Ectodermal cell (in vitro differentiated cells): ENCODE results near the gene SAP30L.

Experiments
- H3K27ac ChIP-seq: 2 replicates; pipeline ENCODE4 v1.7.0; 2013; ENCODE audit warnings: mild to moderate bottlenecking, low read depth, low read length; ENCODE audit not compliant: insufficient read depth, poor library complexity, severe bottlenecking
- H3K27me3 ChIP-seq: 2 replicates; pipeline ENCODE4 v1.7.0; 2013; ENCODE audit warnings: mild to moderate bottlenecking, low read length; ENCODE audit not compliant: insufficient read depth, control insufficient read depth, poor library complexity, severe bottlenecking
- H3K36me3 ChIP-seq: one replicate; pipeline ENCODE4 v1.7.0; 2013; ENCODE audit warnings: low read length; ENCODE audit not compliant: control insufficient read depth, insufficient read depth
- H3K4me1 ChIP-seq: one replicate; pipeline ENCODE4 v1.7.0; 2013; ENCODE audit warnings: low read length; ENCODE audit not compliant: control insufficient read depth, insufficient read depth
- H3K4me3 ChIP-seq: 2 replicates; pipeline ENCODE4 v1.7.0; 2013; ENCODE audit warnings: low read depth, low read length, control low read depth; ENCODE audit not compliant: insufficient read depth
- H3K9me3 ChIP-seq: 2 replicates; pipeline ENCODE4 v1.7.0; 2013; ENCODE audit warnings: mild to moderate bottlenecking, low read length, moderate library complexity; ENCODE audit not compliant: control insufficient read depth
- WGBS, 2 experiments: methylation state at CpG; one replicate each; pipeline ENCODE4 v1.1.7; 2013; ENCODE audit warnings: missing lambda C conversion rate in 2 of 2; 5-methylcytosine and 5-hydroxymethylcytosine counted together

The SAP30L gene

DNA sequence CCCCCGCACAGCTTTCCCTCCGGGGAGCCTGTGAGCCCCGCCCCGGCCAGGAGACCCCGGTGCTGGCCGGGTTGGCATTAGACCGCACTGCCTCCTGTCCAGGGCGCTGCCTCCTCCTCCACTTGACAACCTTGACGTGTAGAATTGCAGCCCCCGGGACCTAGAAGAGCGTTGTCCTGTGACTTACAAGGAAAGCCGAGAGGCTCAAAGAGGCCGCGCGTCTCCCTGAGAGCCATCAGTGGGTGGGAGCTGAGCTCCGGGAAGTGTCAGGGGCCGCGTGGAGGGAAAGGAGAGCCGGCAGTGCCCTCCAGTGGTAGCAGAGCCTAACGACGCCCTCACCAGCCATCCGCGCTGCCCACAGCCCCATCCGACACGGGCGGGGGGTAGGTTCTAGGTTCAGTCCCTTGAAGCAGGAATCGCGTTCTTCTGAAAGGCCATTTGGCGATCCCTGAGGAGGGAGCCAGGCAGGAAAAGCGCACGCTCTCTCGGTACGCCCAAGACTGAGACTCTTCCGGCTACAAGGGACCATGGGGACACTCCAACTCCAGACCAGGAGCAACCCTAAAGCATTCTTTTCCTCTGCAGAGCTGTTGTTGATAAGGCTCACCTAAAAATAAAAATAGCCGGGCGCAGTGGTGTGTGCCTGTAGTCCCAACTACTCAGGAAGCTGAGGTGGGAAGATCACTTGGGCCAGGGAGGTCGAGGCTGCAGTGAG is 40.6 kb upstream of the SAP30L start:
- 16% methylated on average over 37 of the region's 37 CpGs for WGBS, 2 experiments
- Histone ChIP-seq H3K36me3 (no peaks in the 10 kb centered on the region), H3K27me3 (peaks cover 4% of the 10 kb centered on the region), H3K27ac (no peak overlapping the region), H3K4me3 (peak overlapping the region; percentile 16), H3K4me1 (peaks cover 3% of the 10 kb centered on the region), H3K9me3 (no peaks in the 10 kb centered on the region)

DNA sequence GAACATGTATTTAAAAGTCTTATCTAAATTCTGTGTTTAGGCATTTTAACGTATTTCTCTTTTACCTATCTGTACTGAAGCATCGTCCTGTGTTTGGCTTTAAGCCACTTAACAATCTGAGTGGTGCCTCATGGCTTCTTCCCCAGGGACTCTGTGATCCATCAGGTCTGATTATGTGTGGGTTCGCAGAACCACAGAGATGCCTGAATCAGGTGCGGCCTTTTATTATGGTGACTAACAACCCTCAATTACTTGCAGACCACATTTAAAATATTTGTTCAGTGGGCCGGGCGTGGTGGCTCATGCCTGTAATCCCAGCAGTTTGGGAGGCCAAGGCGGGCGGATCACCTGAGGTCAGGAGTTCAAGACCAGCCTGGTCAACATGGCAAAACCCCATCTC is 39.6 kb upstream of the SAP30L start:
- H3K9me3 ChIP-seq = no peaks in the 10 kb centered on the region
- peaks cover 4% of the 10 kb centered on the region for H3K27me3 ChIP-seq
- no peak overlapping the region for H3K27ac ChIP-seq
- no peaks in the 10 kb centered on the region for H3K36me3 ChIP-seq
- no peak overlapping the region for H3K4me3 ChIP-seq
- WGBS, 2 experiments = 86 to 89% methylated on average over 8 of the region's 8 CpGs
- H3K4me1 ChIP-seq = peaks cover 3% of the 10 kb centered on the region

GRCh38 chr5:154406826-154407225 is 39.0 kb upstream of the SAP30L start:
- 97 to 98% methylated on average over 4 of the region's 4 CpGs for WGBS, 2 experiments
- Histone ChIP-seq H3K27me3 (peaks cover 4% of the 10 kb centered on the region), H3K4me1 (peaks cover 3% of the 10 kb centered on the region), H3K36me3 (no peaks in the 10 kb centered on the region), H3K4me3 (no peak overlapping the region), H3K27ac (no peak overlapping the region), H3K9me3 (no peaks in the 10 kb centered on the region)

- WGBS, 2 experiments = 94% methylated on average over 6 of the region's 6 CpGs
- no peaks in the 10 kb centered on the region for H3K9me3 ChIP-seq
- H3K4me3 ChIP-seq = no peak overlapping the region
- peaks cover 3% of the 10 kb centered on the region for H3K4me1 ChIP-seq
- no peaks in the 10 kb centered on the region for H3K36me3 ChIP-seq
- H3K27me3 ChIP-seq = peaks cover 4% of the 10 kb centered on the region
- no peak overlapping the region for H3K27ac ChIP-seq
These were observed 37.0 kb upstream of the SAP30L start for GRCh38 chr5:154408811-154409210.

GRCh38 chr5:154409230-154409840 is 36.5 kb upstream of the SAP30L start:
- H3K27ac ChIP-seq = no peak overlapping the region
- peaks cover 3% of the 10 kb centered on the region for H3K4me1 ChIP-seq
- H3K36me3 ChIP-seq = no peaks in the 10 kb centered on the region
- peaks cover 4% of the 10 kb centered on the region for H3K27me3 ChIP-seq
- no peaks in the 10 kb centered on the region for H3K9me3 ChIP-seq
- no peak overlapping the region for H3K4me3 ChIP-seq
- 94 to 95% methylated on average over 15 of the region's 15 CpGs for WGBS, 2 experiments

GRCh38 chr5:154410008-154410407 is 35.8 kb upstream of the SAP30L start:
- H3K27ac ChIP-seq = no peak overlapping the region
- H3K4me1 ChIP-seq = peaks cover under 1% of the 10 kb centered on the region
- no peak overlapping the region for H3K4me3 ChIP-seq
- H3K27me3 ChIP-seq = no peaks in the 10 kb centered on the region
- H3K9me3 ChIP-seq = no peaks in the 10 kb centered on the region
- no peaks in the 10 kb centered on the region for H3K36me3 ChIP-seq

GRCh38 chr5:154410786-154411185 is 35.0 kb upstream of the SAP30L start:
- Histone ChIP-seq H3K27me3 (no peaks in the 10 kb centered on the region), H3K4me3 (no peak overlapping the region), H3K9me3 (no peaks in the 10 kb centered on the region), H3K36me3 (no peaks in the 10 kb centered on the region), H3K4me1 (no peaks in the 10 kb centered on the region), H3K27ac (no peak overlapping the region)
- WGBS, 2 experiments = 88 to 90% methylated on average over 6 of the region's 6 CpGs

DNA sequence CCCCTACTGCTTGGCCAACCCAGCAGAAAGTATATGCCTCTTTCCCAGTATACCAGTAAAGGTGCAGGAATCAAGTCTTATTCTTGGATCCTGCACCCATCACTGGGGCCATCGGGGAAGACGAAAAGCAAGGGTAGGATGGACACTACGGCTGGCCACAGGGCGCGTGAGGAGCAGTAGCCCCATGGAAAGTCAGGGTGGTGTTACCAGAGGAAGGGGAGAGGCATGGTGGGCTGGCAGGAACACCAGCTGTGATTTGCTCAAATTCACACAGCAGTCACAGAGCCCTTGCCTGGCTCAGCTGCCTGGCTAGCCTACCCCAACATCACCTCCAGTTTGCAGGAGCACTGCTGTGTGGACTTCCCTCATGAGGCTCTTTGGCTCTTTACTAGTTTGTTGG is 34.5 kb upstream of the SAP30L start:
- no peaks in the 10 kb centered on the region for H3K36me3 ChIP-seq
- H3K4me1 ChIP-seq = no peaks in the 10 kb centered on the region

GRCh38 chr5:154412316-154412715 is 33.5 kb upstream of the SAP30L start:
- H3K36me3 ChIP-seq = peaks cover 3% of the 10 kb centered on the region
- H3K27me3 ChIP-seq = no peaks in the 10 kb centered on the region
- H3K9me3 ChIP-seq = no peaks in the 10 kb centered on the region
- no peak overlapping the region for H3K27ac ChIP-seq
- WGBS, 2 experiments = 91 to 99% methylated on average over 3 of the region's 3 CpGs
- no peak overlapping the region for H3K4me3 ChIP-seq
- no peaks in the 10 kb centered on the region for H3K4me1 ChIP-seq

More for the DNA sequence above, 34.5 kb upstream of the SAP30L start:
- H3K27ac ChIP-seq = no peak overlapping the region
- WGBS, 2 experiments = 98 to 100% methylated on average over 5 of the region's 5 CpGs
- no peak overlapping the region for H3K4me3 ChIP-seq
- no peaks in the 10 kb centered on the region for H3K27me3 ChIP-seq
- H3K9me3 ChIP-seq = no peaks in the 10 kb centered on the region

- 95% methylated on average over 9 of the region's 9 CpGs for WGBS, 2 experiments
- Histone ChIP-seq H3K4me3 (no peak overlapping the region), H3K9me3 (no peaks in the 10 kb centered on the region), H3K27me3 (no peaks in the 10 kb centered on the region), H3K27ac (no peak overlapping the region), H3K36me3 (peaks cover 3% of the 10 kb centered on the region), H3K4me1 (no peaks in the 10 kb centered on the region)
These were observed 32.9 kb upstream of the SAP30L start for GRCh38 chr5:154412925-154413324.
